DMS153 (cell line): ENCODE results near the gene BCL6B.
"Not testable (repeated sequence)": the region's sequence is repeated elsewhere in the genome, so short reads cannot be mapped to it uniquely, and the experiment has no call there.

ENCODE experiments used
- DNase-seq: peaks from one replicate; lab custom pipeline; 2025; lab: John Stamatoyannopoulos, UW

Gene BCL6B, protein sequence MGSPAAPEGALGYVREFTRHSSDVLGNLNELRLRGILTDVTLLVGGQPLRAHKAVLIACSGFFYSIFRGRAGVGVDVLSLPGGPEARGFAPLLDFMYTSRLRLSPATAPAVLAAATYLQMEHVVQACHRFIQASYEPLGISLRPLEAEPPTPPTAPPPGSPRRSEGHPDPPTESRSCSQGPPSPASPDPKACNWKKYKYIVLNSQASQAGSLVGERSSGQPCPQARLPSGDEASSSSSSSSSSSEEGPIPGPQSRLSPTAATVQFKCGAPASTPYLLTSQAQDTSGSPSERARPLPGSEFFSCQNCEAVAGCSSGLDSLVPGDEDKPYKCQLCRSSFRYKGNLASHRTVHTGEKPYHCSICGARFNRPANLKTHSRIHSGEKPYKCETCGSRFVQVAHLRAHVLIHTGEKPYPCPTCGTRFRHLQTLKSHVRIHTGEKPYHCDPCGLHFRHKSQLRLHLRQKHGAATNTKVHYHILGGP

DNA sequence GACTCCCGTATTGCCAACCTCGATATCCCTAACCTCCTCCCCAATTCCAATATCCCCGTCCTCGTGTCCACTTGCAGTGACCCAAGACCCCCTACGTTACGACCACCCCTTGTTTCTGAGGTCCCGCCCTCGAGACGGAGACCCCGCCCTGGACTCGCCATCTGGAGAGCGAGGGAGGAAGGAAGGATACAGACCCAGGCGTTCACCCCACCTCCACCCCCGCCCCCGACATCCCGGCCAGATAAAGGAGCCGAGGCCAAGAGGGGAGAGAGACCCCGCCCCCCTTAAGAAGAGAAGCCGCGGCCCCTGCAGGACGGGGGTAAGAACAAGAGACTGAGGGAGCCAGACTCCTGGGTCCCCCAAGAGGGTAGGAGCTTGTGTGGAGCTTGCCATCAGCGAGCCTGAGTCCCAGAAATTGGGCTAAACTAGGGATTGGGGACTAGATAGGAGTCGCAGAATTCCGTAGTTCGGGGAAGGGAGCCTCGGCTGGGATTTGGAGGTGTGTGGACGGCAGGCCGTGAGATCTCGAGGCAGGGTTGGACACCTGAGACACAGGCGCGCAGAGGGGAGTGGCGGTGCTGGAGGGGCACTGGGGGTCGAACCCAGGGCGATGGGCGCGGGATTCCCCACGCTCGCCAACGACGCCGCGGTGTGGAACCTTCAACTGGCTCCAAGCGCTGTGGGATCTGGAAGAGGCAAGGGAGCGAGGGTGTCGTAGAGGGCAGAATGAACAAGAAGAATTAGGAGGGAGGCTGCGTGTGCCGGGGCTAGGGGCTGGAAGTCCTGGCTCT, at the start of gene BCL6B:
Gene BCL6B (plus strand): TSS at position 270 of the 791 bp plus-strand sequence. CDS start 622 bp downstream, outside the sequence.
- no peak for DNase-seq

DNA sequence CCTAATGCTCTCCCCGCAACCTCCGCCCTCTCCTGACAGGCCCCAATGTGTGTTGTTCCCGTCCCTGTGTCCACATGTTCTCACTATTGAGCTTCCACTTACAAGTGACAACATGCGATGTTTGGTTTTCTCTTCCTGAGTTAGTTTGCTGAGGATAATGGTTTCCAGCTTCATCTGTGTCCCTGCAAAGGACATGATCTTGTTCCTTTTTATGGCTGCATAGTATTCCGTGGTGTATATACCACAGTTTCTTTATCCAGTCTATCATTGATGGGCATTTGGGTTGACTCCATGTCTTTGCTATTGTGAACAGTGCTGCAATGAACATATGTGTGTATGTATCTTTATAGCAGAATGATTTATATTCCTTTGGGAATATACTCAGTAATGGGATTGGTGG, 43.4 kb upstream of the BCL6B start:
- not testable (repeated sequence) for DNase-seq

DNA sequence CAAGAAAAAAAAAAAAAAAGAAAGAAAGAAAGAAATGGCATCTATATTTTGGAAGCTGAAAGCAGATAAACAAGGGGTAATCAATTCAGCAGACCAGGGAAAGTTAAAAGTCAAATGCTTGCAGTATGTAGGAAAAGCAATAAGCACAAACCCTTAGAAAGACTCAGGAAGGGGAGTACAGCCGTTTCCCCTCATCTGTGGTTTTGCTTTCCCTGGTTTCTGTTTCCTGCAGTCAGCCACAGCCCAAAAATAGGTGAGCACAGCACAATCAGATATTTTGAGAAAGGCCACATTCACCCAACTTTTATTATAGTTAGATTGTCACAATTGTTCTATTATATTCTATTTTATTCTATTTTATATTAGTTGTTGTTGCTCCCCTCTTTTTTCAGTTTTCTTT, 41.4 kb upstream of the BCL6B start:
- no peak for DNase-seq

DNA sequence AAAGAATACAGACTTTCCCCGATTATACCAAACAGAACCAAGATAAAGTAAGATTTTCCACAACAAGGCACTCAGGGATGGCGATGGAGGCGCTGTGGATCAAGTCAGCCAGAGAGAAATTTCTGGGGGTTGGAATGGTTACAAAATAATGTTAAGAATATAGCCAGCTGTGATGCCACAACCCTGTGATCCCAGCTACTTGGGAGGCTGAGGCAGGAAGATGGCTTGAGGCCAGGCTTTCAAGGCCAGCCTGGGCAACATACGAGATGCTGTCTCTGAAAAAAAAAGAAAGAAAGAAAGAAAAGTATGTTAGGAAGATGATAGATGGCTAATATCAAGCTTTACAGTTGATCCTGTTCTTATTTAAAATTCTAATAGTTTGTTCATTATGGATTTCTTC, 37.6 kb upstream of the BCL6B start:
- DNase-seq, result no peak

DNA sequence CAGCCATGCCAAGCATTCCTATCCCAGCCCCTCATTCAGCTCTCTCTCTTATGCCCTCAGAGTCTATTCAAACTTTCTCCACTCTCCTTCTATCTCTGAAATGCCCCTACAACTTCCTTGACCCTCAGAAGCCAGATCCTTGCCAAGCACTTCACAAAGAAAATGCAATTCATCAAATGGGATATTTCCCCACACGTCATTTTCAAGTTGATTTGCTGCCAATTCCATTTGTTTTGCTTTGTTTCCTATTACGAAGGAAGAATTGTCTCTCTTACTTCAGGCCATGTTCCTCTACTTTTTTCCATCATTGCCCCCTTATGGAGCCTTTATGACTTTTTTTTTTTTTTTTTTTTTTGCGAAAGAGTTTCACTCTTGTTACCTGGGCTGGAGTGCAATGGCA, 36.2 kb upstream of the BCL6B start:
- no peak for DNase-seq

DNA sequence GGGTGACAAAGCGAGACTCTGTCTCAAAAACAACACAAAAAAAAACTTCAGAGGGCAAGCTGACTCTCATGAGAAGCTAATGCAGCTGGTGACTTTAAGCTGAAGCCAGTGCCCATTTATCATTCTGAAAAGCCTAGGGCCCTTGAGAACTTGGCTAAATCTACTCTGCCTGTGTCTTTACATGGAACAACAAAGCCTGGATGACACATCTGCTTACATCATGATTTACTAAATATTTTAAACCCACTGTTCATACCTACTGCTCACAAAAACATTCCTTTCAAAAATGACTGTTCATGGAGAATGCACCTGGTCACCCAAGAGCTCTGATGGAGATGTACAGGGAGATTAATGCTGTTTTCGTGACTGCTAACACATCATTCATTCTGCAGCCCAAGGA, 33.1 kb upstream of the BCL6B start:
- DNase-seq, result no peak

DNA sequence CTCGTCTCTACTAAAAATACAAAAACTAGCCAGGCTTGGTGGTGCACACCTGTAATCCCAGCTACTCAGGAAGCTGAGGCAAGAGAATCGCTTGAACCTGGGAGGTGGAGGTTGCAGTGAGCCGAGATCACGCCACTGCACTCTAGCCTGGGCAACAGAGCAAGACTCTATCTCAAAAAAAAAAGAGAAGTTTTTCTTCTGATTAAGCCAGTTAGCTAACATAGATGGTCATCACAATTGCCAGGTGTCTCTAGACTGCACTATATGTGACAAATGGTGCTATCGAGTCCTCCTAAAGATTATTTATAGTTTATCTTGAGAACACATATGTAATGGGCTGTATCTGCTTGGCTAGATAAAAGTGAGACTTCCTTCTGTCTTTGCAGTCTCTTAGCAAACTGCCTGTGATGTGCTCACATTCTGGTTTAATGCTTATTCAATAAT, 29.2 kb upstream of the BCL6B start:
- not testable (repeated sequence) for DNase-seq

DNA sequence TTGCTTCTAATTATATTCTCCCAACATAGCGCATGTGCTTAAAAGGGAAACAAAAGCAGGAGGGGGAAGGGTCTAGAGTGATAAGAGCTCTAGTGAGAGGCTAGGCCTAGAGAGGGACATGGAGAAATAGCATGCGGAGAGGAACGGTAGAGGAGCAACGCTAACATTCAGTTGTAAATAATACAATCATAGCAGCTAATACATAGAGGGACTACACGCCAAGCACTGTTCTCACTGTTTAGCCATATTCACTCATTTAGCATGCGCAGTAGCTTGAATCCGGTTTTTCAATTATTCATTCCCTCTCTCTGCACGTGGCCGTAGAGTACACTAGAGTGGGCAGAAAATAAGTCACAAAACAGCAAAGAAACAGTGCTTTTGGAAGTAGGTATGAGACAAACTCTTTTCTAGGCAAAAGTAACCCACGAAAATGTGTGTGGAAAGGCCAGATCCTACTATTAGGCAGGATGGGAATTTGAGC, 28.7 kb upstream of the BCL6B start:
- DNase-seq, result no peak

DNA sequence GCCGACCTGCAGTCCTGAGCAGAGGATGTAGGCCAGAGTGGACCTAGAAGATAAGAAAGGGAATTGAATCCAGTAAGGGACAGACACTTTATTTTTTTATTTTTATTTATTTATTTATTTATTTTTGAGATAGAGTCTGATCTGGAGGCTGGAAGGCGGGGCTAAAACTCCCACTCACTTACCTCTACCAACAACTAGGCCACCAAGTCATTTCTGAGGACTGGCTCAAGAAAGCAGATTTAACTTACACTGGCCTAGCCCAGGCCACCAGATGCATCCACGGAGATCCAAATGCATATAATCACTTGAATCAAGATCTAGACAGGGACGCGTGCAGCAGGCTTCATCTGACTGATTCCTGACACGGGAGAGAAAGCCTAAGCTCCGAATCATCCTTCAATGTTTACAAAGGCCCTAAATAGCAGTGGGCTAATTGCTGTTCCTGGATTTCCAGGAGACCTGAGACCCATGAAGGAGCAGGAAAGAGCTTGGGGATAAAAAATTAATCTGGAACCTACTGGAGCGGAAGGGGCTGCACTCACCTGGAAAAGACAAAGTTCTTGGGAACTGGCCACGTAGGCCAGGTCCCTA, 28.1 kb upstream of the BCL6B start:
- no peak for DNase-seq

DNA sequence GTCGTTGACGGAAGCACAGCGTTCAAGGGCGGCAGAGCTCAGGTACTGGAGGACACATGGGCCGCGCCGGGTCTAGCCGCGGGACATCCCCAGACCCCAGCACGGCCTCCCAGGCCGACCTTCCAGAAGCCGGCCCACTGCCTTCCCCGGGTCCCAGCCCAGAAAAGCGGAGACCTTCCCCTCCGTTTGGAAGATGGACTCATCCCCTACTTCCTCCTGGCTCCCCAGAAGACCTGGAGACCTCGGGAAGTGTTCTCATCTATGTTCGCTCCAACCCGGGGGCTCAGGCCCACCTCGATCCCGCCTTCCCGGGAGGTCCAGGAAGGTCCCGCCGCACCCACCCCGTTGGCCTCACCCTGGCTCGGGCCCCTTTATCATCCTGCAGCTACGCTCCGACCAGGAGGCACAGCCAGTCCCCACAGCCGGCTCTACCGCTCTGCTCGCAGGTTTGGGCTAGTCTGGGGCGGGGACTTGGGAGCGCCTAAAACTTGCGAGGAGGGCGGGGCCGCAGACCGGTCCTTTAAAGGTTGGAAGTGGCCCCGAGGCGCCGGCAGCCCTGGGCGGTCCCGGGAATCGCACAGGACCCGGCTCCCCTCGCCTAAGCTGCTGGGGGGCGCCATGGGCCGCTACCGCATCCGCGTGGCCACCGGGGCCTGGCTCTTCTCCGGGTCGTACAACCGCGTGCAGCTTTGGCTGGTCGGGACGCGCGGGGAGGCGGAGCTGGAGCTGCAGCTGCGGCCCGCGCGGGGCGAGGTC, 27.2 kb upstream of the BCL6B start, which contains the start of gene ALOX12:
Gene ALOX12 (plus strand): TSS at position 550 of the 756 bp plus-strand sequence. CDS start 69 bp downstream, at position 619.
- no peak for DNase-seq

DNA sequence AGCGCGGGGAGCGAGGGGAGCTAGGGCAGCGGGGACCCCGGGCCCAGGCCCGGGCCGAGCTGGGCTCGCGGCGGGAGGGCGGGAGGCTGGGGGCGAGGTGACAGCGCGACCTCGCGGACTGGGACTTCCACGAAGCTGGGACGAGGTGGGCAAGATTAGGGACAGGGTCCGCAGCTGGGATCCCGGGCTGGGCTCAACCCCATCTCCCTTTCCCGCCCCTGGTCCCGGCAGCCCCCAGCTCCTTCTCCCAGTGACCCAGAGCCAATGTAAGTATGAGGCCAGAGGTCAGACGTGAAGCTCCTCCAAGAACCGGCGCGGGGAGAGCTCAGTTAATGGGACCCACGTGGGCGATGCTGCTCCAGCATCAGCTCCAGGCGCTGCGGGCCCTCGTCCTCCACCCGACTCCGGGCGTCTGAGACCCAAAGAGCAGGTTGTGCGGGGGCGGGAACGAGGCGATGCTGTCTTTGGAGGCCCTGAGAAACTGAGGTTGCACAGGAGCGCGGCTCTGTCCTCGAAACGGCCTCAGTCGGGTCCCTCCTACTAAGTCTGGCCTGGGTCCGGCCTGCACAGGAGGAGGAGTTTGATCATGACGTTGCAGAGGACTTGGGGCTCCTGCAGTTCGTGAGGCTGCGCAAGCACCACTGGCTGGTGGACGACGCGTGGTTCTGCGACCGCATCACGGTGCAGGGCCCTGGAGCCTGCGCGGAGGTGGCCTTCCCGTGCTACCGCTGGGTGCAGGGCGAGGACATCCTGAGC, 26.4 kb upstream of the BCL6B start:
- no peak for DNase-seq

DNA sequence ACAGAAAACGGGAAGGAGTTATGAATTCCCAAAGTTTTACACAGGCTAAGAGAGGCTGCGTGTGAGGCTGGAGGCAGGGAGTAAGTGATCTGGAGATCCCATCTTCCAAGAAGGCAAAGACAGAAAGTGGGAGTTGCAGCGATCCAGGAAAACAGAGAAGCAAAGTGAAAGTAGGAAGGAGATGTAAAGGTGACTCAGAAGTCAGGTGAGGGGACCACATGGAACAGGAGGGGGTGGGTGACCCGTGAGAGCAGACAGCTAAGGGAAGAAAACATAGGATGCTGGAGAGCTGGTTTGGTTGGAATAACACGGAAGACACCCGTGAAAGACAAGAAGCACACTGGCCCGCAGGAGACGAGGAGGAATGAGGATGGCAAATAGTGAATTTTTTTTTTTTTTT, 25.7 kb upstream of the BCL6B start:
- no peak for DNase-seq

DNA sequence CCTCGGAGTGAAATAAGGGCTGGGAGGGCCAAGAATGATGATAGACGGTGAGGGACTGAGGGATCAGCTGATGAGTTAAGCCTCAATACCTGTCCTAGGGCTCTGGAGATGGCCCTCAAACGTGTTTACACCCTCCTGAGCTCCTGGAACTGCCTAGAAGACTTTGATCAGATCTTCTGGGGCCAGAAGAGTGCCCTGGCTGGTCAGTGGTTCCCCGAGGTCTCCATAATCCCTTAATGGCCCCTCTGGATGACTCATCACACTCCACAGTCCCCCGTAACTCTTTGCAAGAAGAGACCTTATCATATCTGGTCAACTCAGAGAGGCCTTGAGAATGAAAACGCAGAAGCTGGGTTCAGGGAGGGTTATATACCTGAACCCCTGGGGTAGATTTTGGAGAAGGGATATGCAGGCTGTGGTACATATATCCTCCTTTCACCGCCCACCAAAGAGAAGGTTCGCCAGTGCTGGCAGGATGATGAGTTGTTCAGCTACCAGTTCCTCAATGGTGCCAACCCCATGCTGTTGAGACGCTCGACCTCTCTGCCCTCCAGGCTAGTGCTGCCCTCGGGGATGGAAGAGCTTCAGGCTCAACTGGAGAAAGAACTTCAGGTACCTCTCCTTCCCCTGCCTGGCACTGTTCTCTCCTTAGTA, 23.9 kb upstream of the BCL6B start:
- no peak for DNase-seq

DNA sequence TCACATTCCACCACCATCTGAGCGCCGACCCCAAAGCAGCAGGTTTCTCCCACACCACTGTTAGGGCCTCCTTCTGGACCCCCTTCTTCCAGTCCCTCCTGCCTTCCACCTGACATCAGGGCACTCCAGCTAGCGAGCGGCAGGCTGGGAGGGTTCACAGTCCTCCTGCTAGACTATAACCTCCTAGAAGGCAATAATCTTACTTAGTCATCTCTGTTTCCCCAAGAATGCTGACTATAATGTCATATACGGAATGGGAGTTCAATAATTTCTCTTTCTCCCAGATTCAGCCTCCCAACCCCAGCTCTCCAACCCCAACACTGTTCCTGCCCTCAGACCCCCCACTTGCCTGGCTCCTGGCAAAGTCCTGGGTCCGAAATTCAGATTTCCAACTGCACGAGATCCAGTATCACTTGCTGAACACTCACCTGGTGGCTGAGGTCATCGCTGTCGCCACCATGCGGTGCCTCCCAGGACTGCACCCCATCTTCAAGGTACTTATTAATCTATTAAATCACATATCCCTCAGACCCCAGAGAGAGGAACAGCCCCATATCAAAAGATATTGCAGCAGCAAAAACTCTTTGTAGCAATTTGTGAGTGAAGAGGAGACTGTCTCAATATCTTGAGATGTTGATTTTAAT, 21.4 kb upstream of the BCL6B start:
- no peak for DNase-seq

DNA sequence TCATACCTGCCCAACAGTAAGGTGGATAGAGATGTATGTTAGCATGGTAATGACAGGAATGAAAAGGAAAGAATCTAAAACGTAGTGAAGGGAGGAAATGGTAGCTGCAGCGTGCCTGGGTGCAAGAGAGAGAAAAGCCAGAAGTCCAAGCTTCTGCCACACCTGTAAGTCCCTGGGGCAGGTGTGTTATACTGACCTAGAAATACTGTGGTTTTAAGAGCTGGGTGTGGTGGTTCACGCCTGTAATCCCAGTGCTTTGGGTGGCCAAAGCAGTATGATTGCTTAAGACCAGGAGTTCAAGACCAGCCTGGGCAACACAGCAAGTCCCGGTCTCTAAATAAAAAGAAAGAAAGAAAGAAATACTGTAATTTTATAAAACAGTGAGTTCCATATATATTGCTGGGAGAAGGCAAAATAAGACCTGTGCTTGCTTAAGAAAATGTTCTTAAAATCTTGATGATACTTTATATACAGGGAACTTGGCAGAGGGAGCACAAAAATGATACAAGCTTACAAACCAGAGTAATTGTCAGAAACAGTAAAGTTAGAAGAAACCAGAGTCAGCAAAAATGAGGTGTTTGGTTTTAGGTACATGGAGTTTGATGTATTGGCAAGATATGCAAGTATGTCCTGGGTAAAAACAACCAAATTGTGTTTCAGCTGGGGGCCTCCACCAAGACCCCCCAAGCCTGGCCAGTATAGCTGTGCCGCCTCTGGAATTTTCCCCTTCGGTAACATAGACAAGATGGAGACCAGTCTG, 20.4 kb upstream of the BCL6B start:
- DNase-seq, result no peak

DNA sequence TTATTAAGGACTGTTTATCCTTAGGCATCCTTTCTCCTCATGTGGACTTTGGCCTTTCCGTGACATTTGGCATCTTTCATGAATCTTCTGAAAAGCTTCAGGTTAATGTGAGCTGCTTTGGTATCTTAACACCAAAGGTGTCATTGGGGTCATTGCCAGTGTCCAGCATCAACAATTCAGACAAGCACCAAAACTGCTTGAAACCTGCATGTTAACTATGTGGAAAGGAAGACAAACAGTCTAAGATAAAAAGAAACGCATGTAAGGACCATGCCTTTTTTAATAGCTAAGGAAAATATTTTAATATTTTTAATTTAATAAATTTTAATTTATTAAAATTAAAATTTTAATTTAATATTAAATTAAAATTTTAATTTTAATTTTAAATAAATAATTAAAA, 19.1 kb upstream of the BCL6B start:
- DNase-seq, result no peak

DNA sequence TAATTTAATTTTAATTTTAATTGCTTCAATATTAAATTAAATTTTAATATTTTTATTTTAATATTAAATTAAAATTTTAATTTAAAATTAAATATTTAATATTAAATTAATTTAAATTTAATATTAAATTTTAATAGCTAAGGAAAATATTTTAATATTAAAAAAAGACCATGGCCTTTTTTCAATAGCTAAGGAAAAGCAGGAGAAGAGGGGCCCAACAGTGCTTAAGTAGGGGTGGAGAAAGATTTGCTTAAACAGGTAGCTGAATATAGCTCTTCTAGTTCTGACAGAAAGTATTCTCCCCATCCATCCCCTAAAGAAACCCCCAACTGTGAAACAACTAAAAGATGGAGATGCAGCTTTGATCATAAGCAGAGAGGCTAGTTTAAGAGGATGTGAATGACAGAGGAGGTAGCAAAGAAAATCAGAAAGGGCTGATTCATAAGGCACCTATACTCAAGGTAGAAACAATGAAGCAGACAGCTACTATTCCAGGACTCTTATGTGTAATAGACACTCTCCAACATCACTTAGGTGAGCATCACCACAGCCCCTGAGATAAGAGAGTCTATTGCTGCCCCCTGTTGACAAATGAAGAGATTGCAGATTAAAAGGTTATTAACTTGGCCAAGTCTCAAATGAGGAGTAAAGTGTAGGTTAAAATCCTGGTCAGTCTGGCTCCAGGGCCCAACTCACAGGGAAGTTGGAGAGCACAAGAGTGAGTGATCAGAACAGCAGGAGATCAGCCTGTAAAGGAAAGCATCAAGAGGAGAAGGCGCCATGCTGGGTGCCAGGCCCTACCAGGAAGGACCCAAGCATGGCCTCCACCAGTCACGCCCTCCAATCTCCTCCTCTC, 18.2 kb upstream of the BCL6B start:
- DNase-seq, result peak; percentile 57

DNA sequence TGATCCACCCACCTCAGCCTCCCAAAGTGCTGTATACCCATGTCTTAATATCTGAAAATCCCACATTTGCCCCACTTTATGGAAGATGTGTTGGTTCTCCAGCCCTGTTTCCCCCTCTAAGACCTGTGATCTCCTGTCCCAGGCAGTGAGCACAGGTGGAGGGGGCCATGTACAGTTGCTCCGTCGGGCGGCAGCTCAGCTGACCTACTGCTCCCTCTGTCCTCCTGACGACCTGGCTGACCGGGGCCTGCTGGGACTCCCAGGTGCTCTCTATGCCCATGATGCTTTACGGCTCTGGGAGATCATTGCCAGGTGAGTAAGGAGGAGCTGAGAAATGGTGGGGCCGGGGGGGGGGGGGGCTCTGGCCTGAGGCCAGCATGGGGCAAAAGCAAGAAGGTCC, 17.1 kb upstream of the BCL6B start:
- DNase-seq, result no peak
